Measurements from ENCODE around the gene PHLDB1.

DNA sequence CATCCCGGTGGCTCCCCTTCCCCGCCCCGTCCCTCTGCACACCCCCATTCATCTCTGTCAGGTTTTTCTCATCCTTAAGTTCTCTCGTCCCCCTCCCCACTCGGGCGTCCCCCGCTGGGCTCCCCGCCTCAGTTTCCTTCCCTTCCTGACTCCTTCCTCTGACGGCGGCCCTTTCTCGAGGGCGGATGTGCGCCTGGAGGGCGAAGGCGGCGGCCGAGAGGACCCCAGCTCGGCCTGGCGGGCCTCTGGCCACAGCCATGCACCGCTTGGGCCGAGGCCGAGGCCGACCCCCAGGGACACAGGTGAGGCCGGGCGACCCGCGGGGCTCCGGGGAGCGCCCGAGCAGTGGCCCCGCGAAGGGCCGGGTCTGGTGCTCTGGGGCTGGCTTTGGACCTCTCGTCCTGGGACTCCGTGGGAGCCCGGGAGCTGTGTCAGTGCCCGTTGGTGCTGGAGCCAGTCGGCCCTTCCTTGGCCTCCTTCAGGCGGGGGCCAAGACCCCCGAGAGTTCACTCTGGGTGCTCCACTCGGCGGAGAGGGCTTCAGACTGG lies 2.9 kb downstream of the PHLDB1 start:
- no peak for TF ChIP-seq EGR1 (IDR thresholded peaks at IDR 0.05; ENCODE audit: low read depth in 2 of 2)
- TF ChIP-seq, protein P1, sequence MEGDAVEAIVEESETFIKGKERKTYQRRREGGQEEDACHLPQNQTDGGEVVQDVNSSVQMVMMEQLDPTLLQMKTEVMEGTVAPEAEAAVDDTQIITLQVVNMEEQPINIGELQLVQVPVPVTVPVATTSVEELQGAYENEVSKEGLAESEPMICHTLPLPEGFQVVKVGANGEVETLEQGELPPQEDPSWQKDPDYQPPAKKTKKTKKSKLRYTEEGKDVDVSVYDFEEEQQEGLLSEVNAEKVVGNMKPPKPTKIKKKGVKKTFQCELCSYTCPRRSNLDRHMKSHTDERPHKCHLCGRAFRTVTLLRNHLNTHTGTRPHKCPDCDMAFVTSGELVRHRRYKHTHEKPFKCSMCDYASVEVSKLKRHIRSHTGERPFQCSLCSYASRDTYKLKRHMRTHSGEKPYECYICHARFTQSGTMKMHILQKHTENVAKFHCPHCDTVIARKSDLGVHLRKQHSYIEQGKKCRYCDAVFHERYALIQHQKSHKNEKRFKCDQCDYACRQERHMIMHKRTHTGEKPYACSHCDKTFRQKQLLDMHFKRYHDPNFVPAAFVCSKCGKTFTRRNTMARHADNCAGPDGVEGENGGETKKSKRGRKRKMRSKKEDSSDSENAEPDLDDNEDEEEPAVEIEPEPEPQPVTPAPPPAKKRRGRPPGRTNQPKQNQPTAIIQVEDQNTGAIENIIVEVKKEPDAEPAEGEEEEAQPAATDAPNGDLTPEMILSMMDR (IDR thresholded peaks at IDR 0.05; ENCODE audit: low read depth, low read length, missing input control), result no peak
- TF ChIP-seq, protein P2, sequence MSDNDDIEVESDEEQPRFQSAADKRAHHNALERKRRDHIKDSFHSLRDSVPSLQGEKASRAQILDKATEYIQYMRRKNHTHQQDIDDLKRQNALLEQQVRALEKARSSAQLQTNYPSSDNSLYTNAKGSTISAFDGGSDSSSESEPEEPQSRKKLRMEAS (IDR thresholded peaks at IDR 0.05), result no peak
- TF ChIP-seq JUND (IDR thresholded peaks at IDR 0.05), result no peak
- TF ChIP-seq GABPA (IDR thresholded peaks at IDR 0.05 in 1 of 2, conservative IDR thresholded peaks at IDR 0.05 in 1 of 2), result no peak
- no peak for TF ChIP-seq RAD21 (IDR thresholded peaks at IDR 0.05)
- TF ChIP-seq, protein P3, sequence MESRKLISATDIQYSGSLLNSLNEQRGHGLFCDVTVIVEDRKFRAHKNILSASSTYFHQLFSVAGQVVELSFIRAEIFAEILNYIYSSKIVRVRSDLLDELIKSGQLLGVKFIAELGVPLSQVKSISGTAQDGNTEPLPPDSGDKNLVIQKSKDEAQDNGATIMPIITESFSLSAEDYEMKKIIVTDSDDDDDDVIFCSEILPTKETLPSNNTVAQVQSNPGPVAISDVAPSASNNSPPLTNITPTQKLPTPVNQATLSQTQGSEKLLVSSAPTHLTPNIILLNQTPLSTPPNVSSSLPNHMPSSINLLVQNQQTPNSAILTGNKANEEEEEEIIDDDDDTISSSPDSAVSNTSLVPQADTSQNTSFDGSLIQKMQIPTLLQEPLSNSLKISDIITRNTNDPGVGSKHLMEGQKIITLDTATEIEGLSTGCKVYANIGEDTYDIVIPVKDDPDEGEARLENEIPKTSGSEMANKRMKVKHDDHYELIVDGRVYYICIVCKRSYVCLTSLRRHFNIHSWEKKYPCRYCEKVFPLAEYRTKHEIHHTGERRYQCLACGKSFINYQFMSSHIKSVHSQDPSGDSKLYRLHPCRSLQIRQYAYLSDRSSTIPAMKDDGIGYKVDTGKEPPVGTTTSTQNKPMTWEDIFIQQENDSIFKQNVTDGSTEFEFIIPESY (IDR thresholded peaks at IDR 0.05), result no peak
- TF ChIP-seq FOXA1 (IDR thresholded peaks at IDR 0.05), result no peak
- no peak for TF ChIP-seq YY1 (IDR thresholded peaks at IDR 0.05)
- no peak for TF ChIP-seq RXRA (IDR thresholded peaks at IDR 0.05)
- TF ChIP-seq, protein P4, sequence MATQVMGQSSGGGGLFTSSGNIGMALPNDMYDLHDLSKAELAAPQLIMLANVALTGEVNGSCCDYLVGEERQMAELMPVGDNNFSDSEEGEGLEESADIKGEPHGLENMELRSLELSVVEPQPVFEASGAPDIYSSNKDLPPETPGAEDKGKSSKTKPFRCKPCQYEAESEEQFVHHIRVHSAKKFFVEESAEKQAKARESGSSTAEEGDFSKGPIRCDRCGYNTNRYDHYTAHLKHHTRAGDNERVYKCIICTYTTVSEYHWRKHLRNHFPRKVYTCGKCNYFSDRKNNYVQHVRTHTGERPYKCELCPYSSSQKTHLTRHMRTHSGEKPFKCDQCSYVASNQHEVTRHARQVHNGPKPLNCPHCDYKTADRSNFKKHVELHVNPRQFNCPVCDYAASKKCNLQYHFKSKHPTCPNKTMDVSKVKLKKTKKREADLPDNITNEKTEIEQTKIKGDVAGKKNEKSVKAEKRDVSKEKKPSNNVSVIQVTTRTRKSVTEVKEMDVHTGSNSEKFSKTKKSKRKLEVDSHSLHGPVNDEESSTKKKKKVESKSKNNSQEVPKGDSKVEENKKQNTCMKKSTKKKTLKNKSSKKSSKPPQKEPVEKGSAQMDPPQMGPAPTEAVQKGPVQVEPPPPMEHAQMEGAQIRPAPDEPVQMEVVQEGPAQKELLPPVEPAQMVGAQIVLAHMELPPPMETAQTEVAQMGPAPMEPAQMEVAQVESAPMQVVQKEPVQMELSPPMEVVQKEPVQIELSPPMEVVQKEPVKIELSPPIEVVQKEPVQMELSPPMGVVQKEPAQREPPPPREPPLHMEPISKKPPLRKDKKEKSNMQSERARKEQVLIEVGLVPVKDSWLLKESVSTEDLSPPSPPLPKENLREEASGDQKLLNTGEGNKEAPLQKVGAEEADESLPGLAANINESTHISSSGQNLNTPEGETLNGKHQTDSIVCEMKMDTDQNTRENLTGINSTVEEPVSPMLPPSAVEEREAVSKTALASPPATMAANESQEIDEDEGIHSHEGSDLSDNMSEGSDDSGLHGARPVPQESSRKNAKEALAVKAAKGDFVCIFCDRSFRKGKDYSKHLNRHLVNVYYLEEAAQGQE (IDR thresholded peaks at IDR 0.05), result no peak
- no peak for TF ChIP-seq TAF1 (conservative IDR thresholded peaks at IDR 0.05)
- TF ChIP-seq SP1 (IDR thresholded peaks at IDR 0.05), result no peak
